Measurements from ENCODE around the gene CHRNA1. TPM values are rescaled to one million over a fixed set of nuclear protein-coding genes. Genes with fewer than 3 reads are reported as not detected.

The CHRNA1 gene
- total RNA-seq, 1 experiment from 2014 or later, result not detected

DNA sequence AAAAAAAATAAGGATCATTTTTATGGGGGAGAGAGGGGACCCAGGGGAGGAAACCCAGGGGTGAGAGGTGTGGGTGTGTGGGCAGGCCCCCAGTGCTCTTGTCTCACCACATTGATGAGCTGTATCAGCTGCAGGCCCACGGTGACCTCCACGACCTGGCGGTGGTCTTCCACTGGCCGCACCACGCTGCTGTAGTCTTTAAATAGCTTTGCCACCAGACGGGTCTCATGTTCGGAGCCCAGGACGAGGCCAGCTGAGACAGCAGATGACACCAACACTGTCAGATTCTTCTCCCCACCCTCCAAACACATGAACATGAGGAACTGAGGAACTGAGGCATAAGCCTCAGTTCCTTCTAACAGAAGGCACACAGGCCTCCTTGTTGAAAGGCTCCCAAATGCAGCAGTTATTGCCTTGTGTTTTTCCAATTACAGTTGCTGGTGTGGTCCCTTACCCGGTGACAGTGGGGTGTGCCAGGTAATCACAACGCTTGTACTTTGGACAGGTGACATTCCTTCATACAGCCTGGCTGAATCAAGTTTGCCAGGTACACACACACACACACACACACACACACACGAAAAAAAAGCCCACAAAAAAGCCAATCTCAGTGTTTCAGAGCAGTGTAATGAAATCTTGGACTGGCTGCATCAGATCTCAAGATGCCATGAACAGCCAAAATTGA lies 4.7 kb downstream of the CHRNA1 start:
- Histone ChIP-seq H4K20me1 (ENCODE audit: insufficient read depth) (no peaks in the 10 kb centered on the region), H3K9me2 (ENCODE audit: insufficient read depth) (no peaks in the 10 kb centered on the region), H3K36me3 (ENCODE audit: control insufficient read depth in 1 of 2, insufficient read depth in 2 of 2, low read length in 2 of 2) (no peaks in the 10 kb centered on the region), H3K4me1 (ENCODE audit: control insufficient read depth in 1 of 2, insufficient read depth in 2 of 2, low read length in 2 of 2) (no peaks in the 10 kb centered on the region), H3K79me2 (ENCODE audit: insufficient read depth, low read length) (no peaks in the 10 kb centered on the region), H3K27me3 (ENCODE audit: insufficient read depth, low read length) (no peaks in the 10 kb centered on the region), H3K4me3 (replicated peaks in 1 of 2; ENCODE audit: low read depth in 1 of 2, low read length in 2 of 2) (no peak overlapping the region), H2AFZ (ENCODE audit: low read depth, low read length, poor library complexity, severe bottlenecking) (no peak overlapping the region), H3K4me2 (ENCODE audit: low read length) (no peak overlapping the region), H3K27ac (ENCODE audit: low read depth, low read length) (no peak overlapping the region), H3K9ac (ENCODE audit: low read length) (no peak overlapping the region), H3K9me3 (ENCODE audit: control insufficient read depth in 1 of 2, insufficient read depth in 1 of 2, low read depth in 1 of 2, low read length in 2 of 2) (no peaks in the 10 kb centered on the region)
- ATAC-seq (no peak), DNase-seq (ENCODE audit: low read depth, low spot score) (no peak)
- TF ChIP-seq JUND (IDR thresholded peaks at IDR 0.05), result no peak
- no peak for TF ChIP-seq EZH2 (IDR thresholded peaks at IDR 0.05)
- TF ChIP-seq, protein P1, sequence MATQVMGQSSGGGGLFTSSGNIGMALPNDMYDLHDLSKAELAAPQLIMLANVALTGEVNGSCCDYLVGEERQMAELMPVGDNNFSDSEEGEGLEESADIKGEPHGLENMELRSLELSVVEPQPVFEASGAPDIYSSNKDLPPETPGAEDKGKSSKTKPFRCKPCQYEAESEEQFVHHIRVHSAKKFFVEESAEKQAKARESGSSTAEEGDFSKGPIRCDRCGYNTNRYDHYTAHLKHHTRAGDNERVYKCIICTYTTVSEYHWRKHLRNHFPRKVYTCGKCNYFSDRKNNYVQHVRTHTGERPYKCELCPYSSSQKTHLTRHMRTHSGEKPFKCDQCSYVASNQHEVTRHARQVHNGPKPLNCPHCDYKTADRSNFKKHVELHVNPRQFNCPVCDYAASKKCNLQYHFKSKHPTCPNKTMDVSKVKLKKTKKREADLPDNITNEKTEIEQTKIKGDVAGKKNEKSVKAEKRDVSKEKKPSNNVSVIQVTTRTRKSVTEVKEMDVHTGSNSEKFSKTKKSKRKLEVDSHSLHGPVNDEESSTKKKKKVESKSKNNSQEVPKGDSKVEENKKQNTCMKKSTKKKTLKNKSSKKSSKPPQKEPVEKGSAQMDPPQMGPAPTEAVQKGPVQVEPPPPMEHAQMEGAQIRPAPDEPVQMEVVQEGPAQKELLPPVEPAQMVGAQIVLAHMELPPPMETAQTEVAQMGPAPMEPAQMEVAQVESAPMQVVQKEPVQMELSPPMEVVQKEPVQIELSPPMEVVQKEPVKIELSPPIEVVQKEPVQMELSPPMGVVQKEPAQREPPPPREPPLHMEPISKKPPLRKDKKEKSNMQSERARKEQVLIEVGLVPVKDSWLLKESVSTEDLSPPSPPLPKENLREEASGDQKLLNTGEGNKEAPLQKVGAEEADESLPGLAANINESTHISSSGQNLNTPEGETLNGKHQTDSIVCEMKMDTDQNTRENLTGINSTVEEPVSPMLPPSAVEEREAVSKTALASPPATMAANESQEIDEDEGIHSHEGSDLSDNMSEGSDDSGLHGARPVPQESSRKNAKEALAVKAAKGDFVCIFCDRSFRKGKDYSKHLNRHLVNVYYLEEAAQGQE (IDR thresholded peaks at IDR 0.05; ENCODE audit: low read depth), result no peak
- no TSS peak for BruUV-seq (replicated peaks)
- CTCF ChIA-PET, result interaction anchor here (1.5 kb wide), 1 partner anchor 11 kb away, joined by 4 read pairs; no protein-coding TSS in a partner anchor
- intact Hi-C loops (cut with micrococcal nuclease), result no loop called here
- RAD21 ChIA-PET (ENCODE audit: low non-redundant PET in 1 of 2, low total read pairs in 2 of 2, uncharacterized antibody in 2 of 2, unreplicated experiment in 2 of 2), result no interaction called here
- POLR2A ChIA-PET, result no interaction called here

DNA sequence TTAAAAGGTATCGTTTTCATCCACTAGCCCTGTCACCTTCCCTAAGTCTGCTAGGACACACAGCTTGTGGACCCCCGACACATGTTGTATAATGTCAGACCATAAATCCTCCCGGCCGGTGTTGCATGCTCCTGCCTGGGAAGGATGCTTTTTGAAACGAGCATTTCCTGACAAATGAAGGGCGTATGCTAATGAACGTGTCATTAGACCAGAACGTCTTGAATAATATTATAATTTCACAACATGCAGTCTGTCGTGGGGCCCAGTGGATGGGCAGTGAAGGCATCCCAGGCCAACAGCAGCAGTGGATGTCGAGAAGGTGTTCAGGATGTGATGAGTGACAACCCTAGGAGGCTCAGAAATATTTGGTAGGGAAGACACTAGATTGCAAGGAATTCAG lies 7.5 kb downstream of the CHRNA1 start:
- CTCF ChIA-PET, result no interaction called here

More for the DNA sequence above, 7.5 kb downstream of the CHRNA1 start:
- Histone ChIP-seq H3K79me2 (ENCODE audit: insufficient read depth, low read length) (no peaks in the 10 kb centered on the region), H3K4me1 (ENCODE audit: control insufficient read depth in 1 of 2, insufficient read depth in 2 of 2, low read length in 2 of 2) (no peaks in the 10 kb centered on the region), H3K9me3 (ENCODE audit: control insufficient read depth in 1 of 2, insufficient read depth in 1 of 2, low read depth in 1 of 2, low read length in 2 of 2) (no peaks in the 10 kb centered on the region), H3K9ac (ENCODE audit: low read length) (no peak overlapping the region), H3K4me2 (ENCODE audit: low read length) (no peak overlapping the region), H3K4me3 (replicated peaks in 1 of 2; ENCODE audit: low read depth in 1 of 2, low read length in 2 of 2) (no peak overlapping the region), H3K27me3 (ENCODE audit: insufficient read depth, low read length) (no peaks in the 10 kb centered on the region), H4K20me1 (ENCODE audit: insufficient read depth) (no peaks in the 10 kb centered on the region), H3K36me3 (ENCODE audit: control insufficient read depth in 1 of 2, insufficient read depth in 2 of 2, low read length in 2 of 2) (no peaks in the 10 kb centered on the region), H3K9me2 (ENCODE audit: insufficient read depth) (no peaks in the 10 kb centered on the region), H3K27ac (ENCODE audit: low read depth, low read length) (no peak overlapping the region), H2AFZ (ENCODE audit: low read depth, low read length, poor library complexity, severe bottlenecking) (no peak overlapping the region)
- intact Hi-C loops (cut with micrococcal nuclease), result no loop called here
- ChIA-PET POLR2A (no interaction called here), RAD21 (ENCODE audit: low non-redundant PET in 1 of 2, low total read pairs in 2 of 2, uncharacterized antibody in 2 of 2, unreplicated experiment in 2 of 2) (no interaction called here)
- ATAC-seq (no peak), DNase-seq (ENCODE audit: low read depth, low spot score) (no peak)
- BruUV-seq (replicated peaks), result no TSS peak
- TF ChIP-seq, protein P2, sequence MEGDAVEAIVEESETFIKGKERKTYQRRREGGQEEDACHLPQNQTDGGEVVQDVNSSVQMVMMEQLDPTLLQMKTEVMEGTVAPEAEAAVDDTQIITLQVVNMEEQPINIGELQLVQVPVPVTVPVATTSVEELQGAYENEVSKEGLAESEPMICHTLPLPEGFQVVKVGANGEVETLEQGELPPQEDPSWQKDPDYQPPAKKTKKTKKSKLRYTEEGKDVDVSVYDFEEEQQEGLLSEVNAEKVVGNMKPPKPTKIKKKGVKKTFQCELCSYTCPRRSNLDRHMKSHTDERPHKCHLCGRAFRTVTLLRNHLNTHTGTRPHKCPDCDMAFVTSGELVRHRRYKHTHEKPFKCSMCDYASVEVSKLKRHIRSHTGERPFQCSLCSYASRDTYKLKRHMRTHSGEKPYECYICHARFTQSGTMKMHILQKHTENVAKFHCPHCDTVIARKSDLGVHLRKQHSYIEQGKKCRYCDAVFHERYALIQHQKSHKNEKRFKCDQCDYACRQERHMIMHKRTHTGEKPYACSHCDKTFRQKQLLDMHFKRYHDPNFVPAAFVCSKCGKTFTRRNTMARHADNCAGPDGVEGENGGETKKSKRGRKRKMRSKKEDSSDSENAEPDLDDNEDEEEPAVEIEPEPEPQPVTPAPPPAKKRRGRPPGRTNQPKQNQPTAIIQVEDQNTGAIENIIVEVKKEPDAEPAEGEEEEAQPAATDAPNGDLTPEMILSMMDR (IDR thresholded peaks at IDR 0.05 in 2 of 3, conservative IDR thresholded peaks at IDR 0.05 in 1 of 3; ENCODE audit: borderline replicate concordance in 1 of 3, insufficient read depth in 1 of 3, low read depth in 2 of 3, low read length in 2 of 3), result no peak
- TF ChIP-seq EZH2 (IDR thresholded peaks at IDR 0.05) (no peak), ZFX (IDR thresholded peaks at IDR 0.05) (no peak), POLR2A (IDR thresholded peaks at IDR 0.05; ENCODE audit: borderline replicate concordance, extremely low read depth, insufficient read depth, insufficient read length) (no peak), EZH2phosphoT487 (IDR thresholded peaks at IDR 0.05; ENCODE audit: borderline replicate concordance) (no peak), FOSL1 (IDR thresholded peaks at IDR 0.05; ENCODE audit: low read depth) (no peak), POLR2AphosphoS5 (IDR thresholded peaks at IDR 0.05; ENCODE audit: low read depth, low read length) (no peak), SIN3A (IDR thresholded peaks at IDR 0.05; ENCODE audit: low read depth) (no peak), SP1 (IDR thresholded peaks at IDR 0.05; ENCODE audit: low read depth) (no peak)
- TF ChIP-seq, protein P3, sequence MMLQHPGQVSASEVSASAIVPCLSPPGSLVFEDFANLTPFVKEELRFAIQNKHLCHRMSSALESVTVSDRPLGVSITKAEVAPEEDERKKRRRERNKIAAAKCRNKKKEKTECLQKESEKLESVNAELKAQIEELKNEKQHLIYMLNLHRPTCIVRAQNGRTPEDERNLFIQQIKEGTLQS (IDR thresholded peaks at IDR 0.05), result no peak
